Thoracic aorta (tissue), 2 donors: Measurements from ENCODE around the gene HOXB6. TPM values are rescaled to one million over a fixed set of nuclear protein-coding genes. Genes with fewer than 3 reads are reported as not detected.
A peak's percentile ranks its signal among the peaks of the same experiment; 100 is the strongest.

Source experiments
- ATAC-seq: fragments of 150-250 bp; one replicate; pipeline ENCODE4 v1.8.0; 2017; ENCODE audit warnings: low read depth; ENCODE audit not compliant: insufficient number of reproducible peaks, low FRiP score
- DNase-seq: peaks from one replicate; pipeline ENCODE4 v3.0.0-alpha.2; 2020; ENCODE audit warnings: low spot score
- H3K27ac ChIP-seq, 2 donors: fragments of 200-600 bp; sonication (generic); 1 replicate in 1 of 2; 2 replicates in 1 of 2; pipeline ENCODE4 v1.5.1; 2016; ENCODE audit warnings: mild to moderate bottlenecking in 2 of 2, moderate library complexity in 2 of 2
- H3K27me3 ChIP-seq: fragments of 200-600 bp; sonication (generic); replicated peaks from 2 replicates; pipeline ENCODE4 v1.6.0; 2016; ENCODE audit warnings: mild to moderate bottlenecking; ENCODE audit not compliant: insufficient read depth
- H3K36me3 ChIP-seq: fragments of 200-600 bp; sonication (generic); one replicate; pipeline ENCODE4 v1.5.1; 2016
- H3K4me1 ChIP-seq, 2 donors: fragments of 200-600 bp; sonication (generic); 1 replicate in 1 of 2; 2 replicates in 1 of 2; pipeline versions ENCODE4 v1.5.1 to v1.6.0; 2016; ENCODE audit warnings: low read depth in 2 of 2, mild to moderate bottlenecking in 1 of 2; ENCODE audit not compliant: control insufficient read depth in 1 of 2
- H3K4me3 ChIP-seq: fragments of 200-600 bp; sonication (generic); 2 replicates; pipeline ENCODE4 v1.5.1; 2016; ENCODE audit warnings: mild to moderate bottlenecking
- H3K9me3 ChIP-seq: fragments of 200-600 bp; sonication (generic); 2 replicates; pipeline ENCODE4 v1.5.1; 2016
- total RNA-seq, 2 donors: library from RNA; depleted of rRNA; stranded (reverse); fragments of >200 nt; gene quantifications; one replicate each; pipeline versions ENCODE4 v1.1.0 to v1.2.3, GENCODE V29; 2016
- TF ChIP-seq, protein P1 (sequence below): fragments of 200-600 bp; sonication (generic); IDR thresholded peaks from one replicate; pipeline ENCODE4 v1.5.1; 2019; ENCODE audit warnings: antibody characterized with exemption

HOXB6 gene
- total RNA-seq, 2 donors from 2014 or later: 4.2 to 9.9 TPM

DNA sequence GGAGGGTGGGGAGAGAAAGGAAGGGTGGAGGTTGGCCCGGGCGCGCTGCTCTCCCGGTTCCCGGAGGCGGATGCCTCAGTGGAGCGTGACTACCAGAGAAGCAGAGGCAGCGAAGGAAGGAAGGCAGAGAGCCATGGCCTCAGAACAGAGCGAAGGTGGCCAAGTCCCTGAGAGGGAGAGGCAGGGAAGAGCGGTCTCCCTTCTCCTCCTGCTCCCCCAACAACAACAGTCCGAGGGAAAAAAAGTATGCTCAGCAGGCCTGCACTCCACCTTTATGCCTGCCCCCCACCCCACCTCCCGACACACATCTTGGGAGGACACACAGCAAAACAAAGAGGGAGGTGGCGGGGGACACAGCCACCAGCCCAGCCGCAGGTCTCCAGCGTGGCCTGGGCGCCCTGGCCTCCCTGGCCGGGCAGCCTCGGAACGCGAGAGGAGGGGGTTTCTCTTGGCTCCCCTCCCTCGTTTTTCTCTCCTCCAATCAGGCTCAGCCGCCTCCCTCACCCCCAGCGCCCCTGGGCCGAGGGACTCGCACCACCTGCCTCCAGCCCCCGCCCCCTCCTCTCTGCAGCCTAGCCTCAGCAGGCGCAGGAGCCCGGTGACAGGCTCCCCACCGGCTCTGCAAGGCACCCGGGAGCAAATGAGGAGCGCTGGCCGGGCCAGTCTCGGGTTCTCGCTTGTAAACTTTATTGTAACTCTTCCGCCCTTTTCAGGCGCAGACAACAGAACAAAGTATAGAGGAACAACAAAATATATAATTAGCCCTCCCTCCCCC is 7.1 kb upstream of the HOXB6 start:
- peaks cover 19% of the 10 kb centered on the region for H3K27me3 ChIP-seq
- ATAC-seq: no peak
- no peaks in the 10 kb centered on the region for H3K9me3 ChIP-seq
- peaks cover 4 to 45% of the 10 kb centered on the region in 2 donors for H3K4me1 ChIP-seq
- peak overlapping the region; percentile 78 to 91 for H3K27ac ChIP-seq
- TF ChIP-seq, protein P1, sequence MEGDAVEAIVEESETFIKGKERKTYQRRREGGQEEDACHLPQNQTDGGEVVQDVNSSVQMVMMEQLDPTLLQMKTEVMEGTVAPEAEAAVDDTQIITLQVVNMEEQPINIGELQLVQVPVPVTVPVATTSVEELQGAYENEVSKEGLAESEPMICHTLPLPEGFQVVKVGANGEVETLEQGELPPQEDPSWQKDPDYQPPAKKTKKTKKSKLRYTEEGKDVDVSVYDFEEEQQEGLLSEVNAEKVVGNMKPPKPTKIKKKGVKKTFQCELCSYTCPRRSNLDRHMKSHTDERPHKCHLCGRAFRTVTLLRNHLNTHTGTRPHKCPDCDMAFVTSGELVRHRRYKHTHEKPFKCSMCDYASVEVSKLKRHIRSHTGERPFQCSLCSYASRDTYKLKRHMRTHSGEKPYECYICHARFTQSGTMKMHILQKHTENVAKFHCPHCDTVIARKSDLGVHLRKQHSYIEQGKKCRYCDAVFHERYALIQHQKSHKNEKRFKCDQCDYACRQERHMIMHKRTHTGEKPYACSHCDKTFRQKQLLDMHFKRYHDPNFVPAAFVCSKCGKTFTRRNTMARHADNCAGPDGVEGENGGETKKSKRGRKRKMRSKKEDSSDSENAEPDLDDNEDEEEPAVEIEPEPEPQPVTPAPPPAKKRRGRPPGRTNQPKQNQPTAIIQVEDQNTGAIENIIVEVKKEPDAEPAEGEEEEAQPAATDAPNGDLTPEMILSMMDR: no peak
- H3K36me3 ChIP-seq: no peaks in the 10 kb centered on the region
- no peak for DNase-seq
- peak overlapping the region; percentile 81 for H3K4me3 ChIP-seq

DNA sequence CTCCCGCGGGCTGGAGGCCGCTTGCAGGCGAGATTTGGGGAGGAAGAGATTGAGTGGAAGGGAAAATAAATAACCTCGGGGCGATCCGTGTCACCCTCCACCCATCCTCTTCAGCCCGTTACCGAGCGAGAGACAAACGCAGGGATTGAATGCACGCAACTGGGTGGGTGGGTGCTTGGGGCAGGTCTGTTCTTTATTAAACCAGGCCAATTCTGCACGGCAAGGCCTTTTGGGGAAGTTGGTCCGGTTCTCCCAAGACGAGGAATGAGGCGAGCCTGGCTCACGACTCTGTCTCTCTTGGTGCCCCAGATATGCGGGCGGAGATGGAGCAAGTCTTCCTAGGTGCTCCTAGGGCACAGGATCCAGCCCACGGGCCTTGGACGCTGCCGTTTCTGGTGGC is 6.4 kb upstream of the HOXB6 start:
- H3K9me3 ChIP-seq: no peaks in the 10 kb centered on the region
- peak overlapping the region; percentile 81 for H3K4me3 ChIP-seq
- no peak for DNase-seq
- ATAC-seq: peak; percentile 9
- peaks cover 4 to 45% of the 10 kb centered on the region in 2 donors for H3K4me1 ChIP-seq
- H3K36me3 ChIP-seq: no peaks in the 10 kb centered on the region
- TF ChIP-seq, protein P1: no peak
- H3K27ac ChIP-seq: peak overlapping the region; percentile 78 to 91
- H3K27me3 ChIP-seq: peaks cover 19% of the 10 kb centered on the region

DNA sequence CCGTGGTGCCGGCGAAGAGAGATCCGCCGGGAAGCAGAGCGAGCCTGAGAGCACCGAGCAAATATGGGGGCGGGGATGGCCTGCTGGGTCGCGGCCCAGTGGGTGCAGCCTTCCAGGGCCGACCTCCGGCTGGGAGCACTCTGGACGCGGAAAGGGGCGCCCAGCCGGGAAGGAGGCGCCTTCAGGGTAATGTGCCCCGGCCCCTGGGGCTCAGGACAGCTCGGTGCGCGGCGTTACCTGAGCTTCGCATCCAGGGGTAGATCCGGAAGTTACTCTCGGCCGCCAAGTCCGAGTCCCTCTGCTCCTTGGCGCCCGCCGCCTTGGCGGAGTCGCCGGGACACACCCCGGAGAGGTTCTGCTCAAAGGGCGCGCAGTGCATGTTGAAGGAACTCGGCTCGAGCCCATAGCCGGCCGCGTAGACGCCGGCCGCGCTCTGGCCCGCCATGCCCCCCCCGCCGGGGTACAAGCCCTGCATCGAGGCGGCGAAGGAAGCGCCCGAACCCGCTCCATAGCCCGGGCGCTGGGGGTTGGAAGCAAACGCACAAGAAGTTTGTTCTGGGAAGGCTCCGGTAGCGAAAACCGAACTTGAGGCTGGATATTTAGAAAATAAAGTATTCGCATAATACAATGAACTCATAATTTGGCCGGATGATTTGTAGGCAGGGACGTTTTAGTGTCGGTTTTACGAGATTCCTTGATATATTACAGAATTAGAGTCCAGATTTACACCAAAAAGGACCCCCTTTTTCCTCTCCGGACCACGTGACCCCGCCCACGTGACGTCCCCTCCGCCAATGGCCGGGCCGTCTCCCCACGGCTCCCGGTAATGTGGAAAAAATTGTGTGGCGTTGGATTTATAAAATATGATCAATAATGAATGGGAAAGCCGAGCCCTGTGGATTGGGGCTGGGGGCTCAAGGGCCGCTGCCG is 5.8 kb upstream of the HOXB6 start, which contains the start of gene HOXB7:
Gene HOXB7 (minus strand): TSS at position 736 of the 930 bp plus-strand sequence. CDS start 99 bp downstream, at position 637.
- DNase-seq (no peak), ATAC-seq (peak; percentile 62)
- TF ChIP-seq, protein P1: no peak
- H3K9me3 ChIP-seq: no peaks in the 10 kb centered on the region
- no peaks in the 10 kb centered on the region for H3K36me3 ChIP-seq
- H3K4me1 ChIP-seq: peaks cover 4 to 45% of the 10 kb centered on the region in 2 donors
- peak within 1 kb of the TSS; percentile 78 to 91 for H3K27ac ChIP-seq
- peaks cover 13% of the 10 kb centered on the region for H3K27me3 ChIP-seq
- H3K4me3 ChIP-seq: peak within 1 kb of the TSS; percentile 81

DNA sequence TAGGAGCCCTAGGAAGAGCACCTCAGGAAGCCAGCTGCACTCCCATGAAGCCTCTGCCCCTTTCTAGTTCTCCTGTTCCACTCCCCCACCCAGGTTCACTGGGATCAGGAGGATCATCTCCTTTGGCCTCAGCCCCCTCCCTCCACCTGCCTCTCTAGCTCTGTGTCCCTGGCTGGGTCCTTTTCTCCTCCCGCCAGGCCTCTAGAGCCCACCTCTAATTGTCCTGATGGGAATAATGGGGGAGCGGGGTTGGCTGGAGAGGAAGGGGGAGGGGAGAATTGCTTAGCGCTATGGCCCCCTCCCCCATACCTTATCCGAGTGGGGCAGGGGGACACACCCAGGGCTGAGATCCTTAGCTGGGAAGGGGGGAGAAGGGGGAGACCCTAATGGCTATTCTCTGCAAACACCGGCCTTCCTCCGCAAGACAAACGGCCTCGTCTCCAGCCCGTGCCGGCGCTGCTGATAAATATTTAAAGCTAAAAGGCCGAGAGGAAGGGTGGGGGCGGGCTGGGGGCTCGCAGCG is 5.0 kb upstream of the HOXB6 start:
- Histone ChIP-seq H3K4me1 (peaks cover 4 to 45% of the 10 kb centered on the region in 2 donors), H3K9me3 (no peaks in the 10 kb centered on the region), H3K36me3 (no peaks in the 10 kb centered on the region), H3K4me3 (peak overlapping the region; percentile 81), H3K27me3 (peaks cover 6% of the 10 kb centered on the region), H3K27ac (peak overlapping the region; percentile 78 to 91)
- no peak for DNase-seq
- ATAC-seq: no peak
- TF ChIP-seq, protein P1: no peak

DNA sequence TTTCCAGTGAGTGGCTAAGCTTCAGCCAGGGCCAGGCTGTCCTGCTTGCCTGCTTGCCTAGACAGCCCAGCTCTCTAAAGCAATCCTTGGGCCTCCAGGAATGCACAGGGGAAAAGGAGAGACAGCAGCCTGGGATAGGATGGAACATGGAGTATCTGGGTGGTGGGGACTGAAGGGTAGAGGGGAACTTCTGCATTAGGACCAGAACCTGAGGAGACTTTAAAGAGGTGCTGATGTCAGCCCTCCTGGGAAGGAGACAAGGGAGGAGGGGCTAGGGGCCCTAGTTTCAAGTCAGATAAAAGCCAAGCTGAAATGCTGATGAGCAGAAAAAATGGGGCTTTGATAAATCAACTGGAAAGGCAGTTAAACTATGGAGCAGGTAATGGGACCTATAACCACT is 4.2 kb upstream of the HOXB6 start:
- Histone ChIP-seq H3K4me1 (peaks cover 4 to 44% of the 10 kb centered on the region in 2 donors), H3K27me3 (peaks cover 1% of the 10 kb centered on the region)
- TF ChIP-seq, protein P1: no peak

More for the DNA sequence above, 4.2 kb upstream of the HOXB6 start:
- Histone ChIP-seq H3K4me3 (no peak overlapping the region), H3K9me3 (no peaks in the 10 kb centered on the region), H3K27ac (no peak overlapping the region), H3K36me3 (no peaks in the 10 kb centered on the region)
- DNase-seq (no peak), ATAC-seq (no peak)
